GM21723 (cell line): ENCODE results near the gene GRAMD1B.

Source experiments
- ATAC-seq: cut with Tn5 transposase; IDR thresholded peaks from one replicate; pipeline ENCODE4 v1.9.1; 2021; ENCODE audit warnings: mild to moderate bottlenecking, moderate library complexity; ENCODE audit not compliant: unreplicated experiment

The GRAMD1B gene

GRCh38 chr11:123472236-123472935, 42.3 kb downstream of the GRAMD1B start:
- no peak for ATAC-seq

GRCh38 chr11:123473941-123474677, 44.0 kb downstream of the GRAMD1B start:
- no peak for ATAC-seq

DNA sequence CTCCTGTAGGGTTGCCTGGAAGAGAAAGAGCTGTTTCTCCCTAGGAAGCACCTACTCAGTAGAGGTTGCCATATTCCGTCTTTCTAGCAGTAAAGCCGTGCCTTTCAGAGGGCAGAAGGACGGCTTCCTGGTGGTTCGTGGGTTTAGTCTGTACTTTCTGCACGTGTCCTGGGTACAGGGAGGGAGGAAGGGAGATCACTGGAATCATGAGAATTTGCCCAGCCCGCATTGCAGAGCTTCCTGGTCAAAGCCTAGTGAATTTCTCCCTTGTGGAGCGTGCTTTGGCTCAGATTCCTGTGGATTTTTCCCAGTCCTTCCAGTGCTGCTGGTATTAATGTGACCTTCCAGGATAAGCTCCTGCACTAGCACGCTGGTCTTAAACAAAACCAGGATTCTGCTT, 44.9 kb downstream of the GRAMD1B start:
- ATAC-seq = no peak

- ATAC-seq = no peak
Measured at GRCh38 chr11:123475469-123475868, 45.4 kb downstream of the GRAMD1B start.

DNA sequence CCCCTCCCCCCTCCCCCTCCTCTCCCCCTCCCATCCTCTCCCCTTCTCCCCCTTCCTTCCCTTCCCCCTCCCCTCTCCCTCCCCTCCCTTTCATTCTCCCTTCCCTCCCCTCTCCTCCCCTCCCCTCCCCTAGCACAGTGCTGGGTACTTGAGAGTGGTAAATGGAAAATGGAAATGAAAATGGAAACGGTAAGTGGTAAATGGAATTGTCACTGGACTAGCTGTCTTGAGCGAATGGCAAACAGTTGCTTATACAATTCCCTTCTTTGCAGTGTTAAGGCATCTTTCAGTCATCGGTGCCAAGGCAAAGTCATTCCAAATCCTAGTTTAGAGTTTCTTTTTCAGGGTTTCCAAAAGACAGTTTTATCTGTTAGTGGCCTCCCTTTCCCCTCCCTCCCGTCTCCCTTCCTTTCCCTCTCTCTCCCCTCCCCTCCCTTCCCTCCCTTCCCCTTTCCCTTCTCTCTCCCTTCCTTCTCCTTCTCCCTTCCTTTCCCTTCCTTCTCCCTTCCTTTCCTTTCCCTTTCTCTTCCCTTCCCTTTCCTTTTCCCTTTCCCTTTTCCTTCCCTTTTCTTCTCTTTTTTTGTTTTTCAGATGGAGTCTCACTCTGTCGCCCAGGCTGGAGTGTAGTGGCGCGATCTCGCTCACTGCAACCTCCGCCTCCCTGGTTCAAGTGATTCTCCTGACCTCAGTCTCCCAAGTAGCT, 47.3 kb downstream of the GRAMD1B start:
- ATAC-seq = no peak

- no peak for ATAC-seq
Measured at GRCh38 chr11:123478352-123478987, 48.4 kb downstream of the GRAMD1B start.

GRCh38 chr11:123479048-123479837, 49.2 kb downstream of the GRAMD1B start:
- peak; percentile 60 for ATAC-seq

- ATAC-seq = peak; percentile 43
Measured at GRCh38 chr11:123480290-123480815, 50.3 kb downstream of the GRAMD1B start.

DNA sequence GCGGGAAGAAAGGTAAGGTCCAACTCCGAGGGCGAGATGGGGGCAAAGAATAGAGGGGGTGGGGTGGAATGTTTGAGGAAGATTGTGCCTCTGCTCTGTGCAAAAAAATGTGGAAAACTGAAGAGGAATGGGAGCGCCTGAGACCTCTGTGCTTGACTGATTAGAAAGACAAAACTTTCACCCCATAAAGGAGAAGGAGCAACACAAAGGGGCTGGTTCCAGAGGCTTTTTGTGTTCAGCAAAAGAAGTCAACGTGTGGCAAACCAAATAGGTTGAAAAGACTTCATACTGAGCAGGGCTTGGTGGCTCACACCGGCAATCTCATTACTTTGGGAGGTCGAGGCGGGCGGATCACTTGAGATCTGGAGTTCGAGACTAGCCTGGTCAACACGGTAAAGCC, 50.8 kb downstream of the GRAMD1B start:
- ATAC-seq = no peak

DNA sequence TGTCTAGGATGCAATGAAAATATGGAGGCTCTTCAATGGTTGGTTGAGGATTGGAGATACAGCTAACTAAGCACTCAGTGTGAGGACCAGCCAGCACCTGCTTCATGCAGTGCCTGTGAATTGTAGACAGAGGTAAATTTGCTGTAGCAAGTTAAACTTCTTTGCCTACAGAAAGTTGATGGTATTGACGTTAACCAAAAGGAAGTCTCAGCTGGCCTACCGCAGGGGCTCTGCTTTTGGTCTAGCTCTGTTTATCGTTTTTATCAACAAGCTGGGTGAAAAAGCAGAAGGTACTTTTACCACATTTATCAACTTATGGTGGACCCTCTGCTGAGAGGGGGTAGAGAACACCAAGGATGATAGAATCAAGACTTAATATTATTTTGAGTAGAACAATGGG, 51.6 kb downstream of the GRAMD1B start:
- peak; percentile 26 for ATAC-seq

GRCh38 chr11:123482218-123482617, 52.1 kb downstream of the GRAMD1B start:
- ATAC-seq = no peak

DNA sequence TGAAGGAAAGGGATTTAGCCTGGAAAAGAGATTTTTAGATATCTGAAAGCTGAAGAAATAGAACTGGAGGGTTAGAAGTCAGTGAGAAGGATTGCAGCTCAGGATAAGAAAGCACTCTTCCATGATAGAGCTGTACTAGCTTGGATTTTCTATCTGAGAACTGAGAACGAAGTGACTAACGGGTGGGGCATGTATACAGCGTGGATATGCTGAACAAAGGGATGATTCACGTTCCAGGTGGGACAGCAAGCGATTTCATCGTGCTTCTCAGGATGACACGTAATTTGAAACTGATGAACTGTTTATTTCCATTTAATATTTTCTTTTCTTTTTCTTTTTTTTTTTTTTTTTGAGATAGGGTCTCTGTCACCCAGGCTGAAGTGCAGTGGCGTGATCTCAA, 53.0 kb downstream of the GRAMD1B start:
- ATAC-seq = no peak

- no peak for ATAC-seq
Measured at GRCh38 chr11:123483466-123483865, 53.4 kb downstream of the GRAMD1B start.

- no peak for ATAC-seq
Measured at GRCh38 chr11:123484448-123484847, 54.4 kb downstream of the GRAMD1B start.

- no peak for ATAC-seq
Measured at GRCh38 chr11:123487157-123487744, 57.2 kb downstream of the GRAMD1B start.

- ATAC-seq = no peak
Measured at GRCh38 chr11:123490527-123490926, 60.5 kb downstream of the GRAMD1B start.

DNA sequence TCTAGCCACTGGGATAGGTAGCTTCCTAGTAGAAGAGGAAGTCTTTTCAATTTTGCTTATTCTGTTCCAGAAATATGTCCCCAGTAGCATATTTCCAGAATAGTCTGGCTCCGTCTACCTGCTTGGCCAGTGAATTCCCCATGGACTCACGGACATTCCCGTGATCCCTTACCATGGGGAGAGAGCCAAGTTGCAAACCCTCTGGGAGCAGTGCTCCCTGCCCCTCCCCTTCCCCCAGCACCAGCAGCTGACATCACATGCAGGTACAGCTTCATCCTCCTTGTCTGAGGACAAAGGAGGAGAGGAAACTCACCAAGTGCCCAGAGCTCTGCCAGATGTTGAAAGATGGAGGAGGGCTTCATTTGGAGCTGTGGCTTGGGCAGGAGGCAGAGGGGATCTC, 61.2 kb downstream of the GRAMD1B start:
- no peak for ATAC-seq

DNA sequence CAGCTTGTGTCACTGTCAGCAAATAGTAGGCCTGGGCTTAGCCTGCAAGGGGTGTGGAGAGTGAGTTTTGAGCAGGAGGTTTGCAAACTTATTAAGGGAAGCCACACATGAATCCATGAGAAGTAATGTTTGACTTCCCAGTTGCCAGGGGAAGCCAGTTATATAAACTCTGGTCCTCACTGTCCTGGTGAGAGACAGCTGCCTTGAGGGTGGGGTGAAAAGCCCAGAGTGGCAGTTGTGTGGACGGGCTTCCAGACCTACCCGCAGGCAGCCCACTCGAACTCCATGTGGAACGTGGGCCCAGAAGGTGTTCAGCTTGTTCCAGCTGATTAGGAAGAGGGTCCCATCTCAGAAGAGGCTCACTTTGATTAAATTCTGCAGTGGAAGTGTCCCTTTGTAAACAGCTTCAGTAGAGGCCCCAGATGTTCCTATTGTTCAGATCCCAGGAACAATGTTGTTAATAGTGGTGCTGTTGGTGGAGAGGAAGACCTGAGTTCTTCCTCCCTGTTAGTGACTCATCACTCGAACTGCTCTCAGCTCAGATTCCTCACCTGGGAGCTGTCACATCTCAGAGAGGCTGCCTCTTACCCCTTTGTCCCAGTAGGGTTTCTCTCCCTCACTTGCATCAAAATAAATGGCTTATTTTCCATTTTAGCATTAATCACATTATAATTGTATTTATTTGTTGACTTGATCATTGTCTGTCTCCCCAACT, 63.4 kb downstream of the GRAMD1B start:
- no peak for ATAC-seq
